HEK293T (cell line): ENCODE data around the gene PSMC3IP.

ENCODE experiments used
- CTCF ChIA-PET: fragments of 350-600 bp; formaldehyde crosslinking; extraction: SDS; loops from one replicate; lab custom pipeline; 2021; ENCODE audit warnings: antibody characterized with exemption, inconsistent platforms; lab: Yijun Ruan, JAX
- POLR2A ChIA-PET: fragments of 350-600 bp; formaldehyde crosslinking; extraction: SDS; loops from one replicate; lab custom pipeline; 2020; ENCODE audit warnings: antibody characterized with exemption, inconsistent platforms; lab: Yijun Ruan, JAX
- DNase-seq: peaks from one replicate; pipeline ENCODE4 v3.0.0; 2012; ENCODE audit warnings: mixed read lengths; ENCODE audit errors: extremely low spot score
- FOXA1 ChIP-seq: fragments of 450-650 bp; IDR thresholded peaks from 2 replicates; pipeline ENCODE4 v1.6.1; 2016; ENCODE audit warnings: mild to moderate bottlenecking
- HDGF ChIP-seq: fragments of 450-650 bp; IDR thresholded peaks from 2 replicates; pipeline ENCODE4 v1.6.1; 2017; ENCODE audit warnings: antibody characterized with exemption, borderline replicate concordance
- L3MBTL2 ChIP-seq: fragments of 450-650 bp; conservative IDR thresholded peaks from 2 replicates; pipeline ENCODE4 v1.6.1; 2016; ENCODE audit warnings: mild to moderate bottlenecking
- NFRKB ChIP-seq: fragments of 450-650 bp; IDR thresholded peaks from 2 replicates; pipeline ENCODE4 v1.6.1; 2016; ENCODE audit warnings: mild to moderate bottlenecking, moderate library complexity
- SUZ12 ChIP-seq: fragments of 450-650 bp; IDR thresholded peaks from 2 replicates; pipeline ENCODE4 v1.6.1; 2016; ENCODE audit warnings: mild to moderate bottlenecking
- TARDBP ChIP-seq: fragments of 450-650 bp; IDR thresholded peaks from 2 replicates; pipeline ENCODE4 v1.6.1; 2016

The PSMC3IP gene

DNA sequence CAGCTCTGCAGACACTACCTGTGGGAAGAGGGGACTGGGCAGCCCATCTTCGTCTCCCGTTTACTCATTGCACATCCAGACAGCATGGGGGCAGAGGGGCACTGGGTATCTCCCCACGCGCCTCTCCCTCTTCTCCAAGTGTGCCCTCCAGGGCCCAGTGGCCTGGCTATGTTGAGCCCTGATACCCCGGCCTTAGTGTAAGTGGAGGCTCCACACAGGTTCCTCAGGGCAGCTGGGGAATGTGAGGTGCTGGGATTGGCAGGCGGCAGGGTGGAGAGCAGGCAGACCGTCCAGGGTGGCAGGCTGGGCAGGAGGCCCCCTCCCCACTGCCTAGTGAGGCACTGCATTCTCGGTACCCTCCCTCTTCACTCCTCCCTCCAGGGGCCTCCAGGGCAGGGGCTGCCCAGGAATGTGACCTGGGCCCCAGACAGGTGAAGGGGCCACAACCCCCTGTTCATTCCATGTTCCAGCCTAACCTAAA is 54.7 kb downstream of the PSMC3IP start:
- TF ChIP-seq HDGF (no peak), NFRKB (no peak), FOXA1 (no peak), SUZ12 (no peak), L3MBTL2 (no peak), TARDBP (no peak)
- DNase-seq = no peak
- POLR2A ChIA-PET = interaction anchor here (1.4 kb wide), 1 partner anchor 13 kb away, joined by 5 read pairs; the partner anchor contains the start of gene NAGLU
- CTCF ChIA-PET = no interaction called here
